GM12892 (cell line): ENCODE data around the gene TET2.

Experiments used
- POLR2A ChIP-seq: IDR thresholded peaks from 2 replicates; pipeline ENCODE4 v1.6.1; 2011; ENCODE audit warnings: low read depth, low read length, control low read depth
- POLR2AphosphoS5 ChIP-seq: IDR thresholded peaks from 2 replicates; pipeline ENCODE4 v1.6.1; 2011; ENCODE audit warnings: low read depth, low read length, control low read depth
- TAF1 ChIP-seq: IDR thresholded peaks from 2 replicates; pipeline ENCODE4 v1.6.1; 2011; ENCODE audit warnings: low read depth, mild to moderate bottlenecking, control low read depth, low read length, borderline replicate concordance

GRCh38 chr4:105148356-105148755, 1.7 kb downstream of the TET2 start:
- TF ChIP-seq POLR2A = no peak
- no peak for TF ChIP-seq POLR2AphosphoS5
- no peak for TF ChIP-seq TAF1
